VCaP (cell line): ENCODE results near the gene COL6A3.

Experiments
- H3K27ac ChIP-seq: fragments of 450-650 bp; 2 replicates; pipeline ENCODE4 v1.5.1; 2017
- TF ChIP-seq, protein P1 (sequence below): fragments of 450-650 bp; conservative IDR thresholded peaks from 2 replicates; pipeline ENCODE4 v1.5.1; 2017; ENCODE audit warnings: mild to moderate bottlenecking, moderate library complexity

The COL6A3 gene

DNA sequence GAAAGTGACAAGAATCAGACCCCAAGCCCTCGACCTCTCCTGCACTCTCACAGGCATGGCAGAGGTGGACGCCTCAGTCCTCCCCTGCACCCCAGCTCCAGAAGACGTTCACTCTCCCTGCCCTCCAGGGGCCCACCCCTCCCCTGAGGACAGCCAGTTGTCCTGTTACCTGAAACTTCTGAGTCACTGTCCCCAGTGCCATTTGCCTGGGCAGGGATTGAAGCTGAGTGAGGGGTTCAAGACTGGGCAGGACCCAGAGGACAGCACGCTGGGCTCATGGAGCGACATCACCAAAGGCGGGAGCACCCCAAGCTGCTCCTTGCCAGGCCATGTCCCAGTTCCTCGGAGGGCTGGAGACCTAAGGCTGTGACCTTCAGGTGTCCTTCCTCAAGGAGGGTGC, 34.2 kb upstream of the COL6A3 start:
- TF ChIP-seq, protein P1, sequence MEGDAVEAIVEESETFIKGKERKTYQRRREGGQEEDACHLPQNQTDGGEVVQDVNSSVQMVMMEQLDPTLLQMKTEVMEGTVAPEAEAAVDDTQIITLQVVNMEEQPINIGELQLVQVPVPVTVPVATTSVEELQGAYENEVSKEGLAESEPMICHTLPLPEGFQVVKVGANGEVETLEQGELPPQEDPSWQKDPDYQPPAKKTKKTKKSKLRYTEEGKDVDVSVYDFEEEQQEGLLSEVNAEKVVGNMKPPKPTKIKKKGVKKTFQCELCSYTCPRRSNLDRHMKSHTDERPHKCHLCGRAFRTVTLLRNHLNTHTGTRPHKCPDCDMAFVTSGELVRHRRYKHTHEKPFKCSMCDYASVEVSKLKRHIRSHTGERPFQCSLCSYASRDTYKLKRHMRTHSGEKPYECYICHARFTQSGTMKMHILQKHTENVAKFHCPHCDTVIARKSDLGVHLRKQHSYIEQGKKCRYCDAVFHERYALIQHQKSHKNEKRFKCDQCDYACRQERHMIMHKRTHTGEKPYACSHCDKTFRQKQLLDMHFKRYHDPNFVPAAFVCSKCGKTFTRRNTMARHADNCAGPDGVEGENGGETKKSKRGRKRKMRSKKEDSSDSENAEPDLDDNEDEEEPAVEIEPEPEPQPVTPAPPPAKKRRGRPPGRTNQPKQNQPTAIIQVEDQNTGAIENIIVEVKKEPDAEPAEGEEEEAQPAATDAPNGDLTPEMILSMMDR: no peak
- H3K27ac ChIP-seq: no peak overlapping the region

DNA sequence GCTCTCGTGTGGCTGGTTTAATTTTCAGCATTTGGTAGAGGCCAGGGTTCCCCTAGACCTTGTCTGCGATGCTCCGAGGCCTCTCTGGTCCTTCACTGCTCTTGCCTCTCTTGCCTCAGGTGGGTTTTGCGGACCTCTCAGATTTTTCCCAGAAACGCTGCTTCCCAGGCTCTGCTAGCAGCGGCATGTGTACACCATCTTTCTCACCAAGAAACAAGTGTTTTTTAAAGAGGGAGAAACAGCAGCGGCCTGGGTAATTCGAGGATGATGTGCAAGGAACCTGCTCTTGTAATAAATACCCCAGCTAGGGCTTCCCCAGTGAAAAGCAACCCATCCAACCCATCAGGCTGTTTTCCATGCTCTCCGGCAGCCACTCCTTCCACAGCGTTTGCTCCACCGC, 33.5 kb upstream of the COL6A3 start:
- TF ChIP-seq, protein P1: no peak
- H3K27ac ChIP-seq: no peak overlapping the region

DNA sequence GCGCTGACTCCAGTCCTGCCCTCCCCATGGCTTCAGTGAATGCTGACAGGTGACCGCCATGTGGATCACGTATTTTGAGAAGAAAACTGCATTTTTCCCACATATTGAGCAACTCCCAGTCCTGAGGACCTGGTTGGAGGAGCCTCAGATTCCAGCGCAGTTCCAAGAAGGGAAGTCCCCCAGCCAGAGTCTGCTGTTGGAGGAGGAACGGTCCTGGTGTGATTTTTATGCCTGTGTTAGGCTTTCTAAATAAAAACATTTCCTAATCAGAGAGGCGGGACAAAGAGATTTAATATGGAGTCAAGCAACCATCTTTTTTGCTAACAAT, 32.3 kb upstream of the COL6A3 start:
- TF ChIP-seq, protein P1: no peak
- H3K27ac ChIP-seq: no peak overlapping the region

DNA sequence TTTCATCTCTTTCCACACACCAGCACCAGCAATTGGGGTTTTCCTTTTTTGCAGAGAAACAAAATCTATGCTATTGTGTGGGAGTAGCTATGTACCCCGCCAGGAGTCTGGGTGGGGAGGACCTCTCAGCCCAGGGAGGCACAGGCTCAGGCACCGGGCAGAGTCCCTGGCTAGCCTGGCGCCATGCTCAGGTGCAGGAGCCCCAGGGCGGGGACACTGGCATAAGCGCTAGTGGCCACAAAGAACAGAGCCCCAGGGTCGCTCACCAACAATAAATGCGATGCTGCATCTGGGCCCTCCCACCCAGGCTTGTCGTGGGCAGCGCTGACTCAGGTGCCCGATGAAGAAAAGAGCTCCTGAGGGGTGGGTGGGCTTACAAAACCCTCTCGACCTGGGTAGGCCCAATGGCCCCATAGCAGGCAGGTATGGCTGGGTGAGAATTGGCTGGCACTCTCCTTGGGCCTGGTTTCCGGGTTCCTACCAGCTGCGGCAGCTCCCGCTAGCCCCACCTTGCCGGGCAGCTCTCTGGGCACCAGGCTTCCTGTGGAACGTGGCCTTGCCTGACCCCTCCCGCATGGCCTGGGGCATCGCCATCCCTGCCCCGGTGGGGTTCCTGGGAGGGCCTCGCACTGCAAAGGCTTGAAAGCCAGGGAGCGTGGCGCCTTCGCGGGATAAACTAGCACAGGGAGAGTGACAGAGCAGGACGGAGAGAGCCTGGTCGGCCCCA, 31.8 kb upstream of the COL6A3 start:
- no peak overlapping the region for H3K27ac ChIP-seq
- TF ChIP-seq, protein P1: no peak

DNA sequence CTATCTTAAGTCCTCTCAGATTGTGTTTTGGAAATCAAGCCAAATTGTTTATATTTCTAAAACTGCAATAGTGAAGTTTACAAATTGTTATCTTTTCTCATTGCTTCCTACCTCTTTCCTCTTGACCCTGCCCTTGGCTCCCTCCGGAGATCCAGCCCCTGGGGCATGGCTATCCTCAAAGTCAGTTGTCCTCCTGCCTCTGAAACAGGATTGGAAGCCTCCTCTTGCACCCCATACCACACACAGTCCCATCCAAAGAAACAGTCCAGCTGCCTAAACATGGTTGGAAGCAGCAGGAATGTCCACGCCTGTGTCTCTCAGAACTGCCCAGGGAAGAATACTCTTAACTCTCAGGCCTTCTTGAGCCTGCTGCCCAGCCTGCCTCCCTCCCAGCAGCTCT, 30.1 kb upstream of the COL6A3 start:
- H3K27ac ChIP-seq: no peak overlapping the region
- TF ChIP-seq, protein P1: no peak

DNA sequence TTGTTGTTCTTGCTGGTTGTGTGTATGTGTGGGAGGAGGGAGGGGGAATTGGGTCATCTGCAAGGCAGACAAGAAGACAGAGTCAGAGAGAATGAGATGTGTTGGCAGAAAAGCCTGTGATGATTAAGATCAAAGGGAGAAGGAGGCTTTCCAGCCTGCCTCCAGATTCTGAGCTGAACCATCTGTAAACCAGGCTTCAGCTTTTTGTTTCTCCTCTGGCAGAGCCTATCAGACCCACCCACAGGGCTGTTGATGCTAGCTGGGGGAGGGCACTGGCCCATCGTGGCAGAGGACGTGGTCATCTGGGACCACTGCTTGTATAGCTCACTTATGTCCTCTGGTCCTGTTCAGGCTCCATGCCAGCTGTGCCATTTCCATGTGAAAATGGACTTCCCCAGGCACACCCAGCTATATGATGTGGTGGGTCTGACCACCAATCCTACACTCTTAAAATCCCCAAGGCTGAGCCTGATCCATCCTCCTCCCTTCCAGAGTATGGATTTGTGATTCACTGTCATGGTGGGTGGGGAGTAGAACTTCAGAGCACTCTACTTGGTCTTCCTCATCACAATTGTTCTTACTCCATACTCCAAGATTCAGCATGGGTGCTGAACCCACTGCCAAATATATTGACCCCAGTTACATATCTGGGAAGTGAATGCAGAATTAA, 27.8 kb upstream of the COL6A3 start:
- no peak overlapping the region for H3K27ac ChIP-seq
- TF ChIP-seq, protein P1: no peak

DNA sequence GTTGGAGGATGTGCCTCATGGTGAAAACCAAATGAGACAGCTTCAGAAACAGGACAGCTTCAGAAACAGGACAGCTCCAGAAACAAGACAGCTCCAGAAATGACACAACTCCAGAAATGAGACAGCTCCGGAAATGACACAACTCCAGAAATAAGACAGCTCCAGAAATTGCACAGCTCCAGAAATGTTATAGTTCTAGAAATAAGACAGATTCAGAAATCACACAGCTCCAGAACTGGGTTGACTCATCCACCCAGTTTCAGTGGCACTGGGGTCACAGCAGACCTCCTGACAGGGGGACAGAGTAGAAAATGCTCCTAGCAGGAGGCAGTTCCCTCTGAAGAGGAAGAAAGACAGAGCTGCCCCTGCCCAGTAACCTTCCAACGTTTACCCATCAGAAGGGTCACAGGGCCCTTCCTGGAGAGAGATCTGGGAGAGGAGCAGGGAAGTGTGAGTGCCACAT, 26.9 kb upstream of the COL6A3 start:
- H3K27ac ChIP-seq: no peak overlapping the region
- TF ChIP-seq, protein P1: no peak
